Esophagus squamous epithelium (tissue), 5 donors: Measurements from ENCODE around the gene TSC22D1. TPM values are rescaled to one million over a fixed set of nuclear protein-coding genes. Genes with fewer than 3 reads are reported as not detected.
A peak's percentile ranks its signal among the peaks of the same experiment; 100 is the strongest.

Experiments used
- DNase-seq: peaks from one replicate; lab custom pipeline; 2025; lab: John Stamatoyannopoulos, UW
- H3K27ac ChIP-seq, 4 donors: fragments of 200-600 bp; sonication (generic); one replicate each; pipeline ENCODE4 v1.5.1; 2016 to 2019; ENCODE audit warnings: mild to moderate bottlenecking in 1 of 4
- H3K27me3 ChIP-seq, 4 donors: fragments of 200-600 bp; sonication (generic); 1 replicate in 3 of 4; 2 replicates in 1 of 4; pipeline versions ENCODE4 v1.5.1 to v1.6.0; 2017 to 2021; ENCODE audit warnings: antibody characterized with exemption in 1 of 4
- H3K36me3 ChIP-seq, 3 donors: fragments of 200-600 bp; sonication (generic); one replicate each; pipeline ENCODE4 v1.5.1; 2016 to 2019
- H3K4me1 ChIP-seq, 3 donors: fragments of 200-600 bp; sonication (generic); one replicate each; pipeline ENCODE4 v1.5.1; 2017 to 2019
- H3K4me3 ChIP-seq, 4 donors: fragments of 200-600 bp; sonication (generic); 1 replicate in 3 of 4; 2 replicates in 1 of 4; pipeline ENCODE4 v1.5.1; 2016 to 2019; ENCODE audit warnings: mild to moderate bottlenecking in 2 of 4, moderate library complexity in 1 of 4
- H3K9me3 ChIP-seq, 3 donors: fragments of 200-600 bp; sonication (generic); one replicate each; pipeline ENCODE4 v1.5.1; 2016 to 2019
- POLR2A ChIP-seq, 4 donors: fragments of 450-650 bp; IDR thresholded peaks; one replicate each; pipeline ENCODE4 v1.6.1; 2017; ENCODE audit warnings: antibody characterized with exemption in 4 of 4, mild to moderate bottlenecking in 4 of 4, moderate library complexity in 3 of 4
- WGBS, 2 donors: methylation state at CpG; one replicate each; pipeline ENCODE4 v1.1.5; 2018; 5-methylcytosine and 5-hydroxymethylcytosine counted together
- intact Hi-C: fragments of 100-400 bp; cut with DNase I; formaldehyde crosslinking; loops from one replicate; pipeline ENCODE4 v1.15.0; 2022
- total RNA-seq, 4 donors: library from RNA; depleted of rRNA; stranded (reverse); fragments of >200 nt; gene quantifications; one replicate each; pipeline ENCODE4 v1.1.0, GENCODE V29; 2016
- TF ChIP-seq, protein P1 (sequence below), 6 experiments: fragments of 450-650 bp in 4 of 6; fragments of 200-600 bp in 2 of 6; sonication (generic) in 2 of 6; IDR thresholded peaks; one replicate each; pipeline ENCODE4 v1.5.1; 2016 to 2019; ENCODE audit warnings: antibody characterized with exemption in 6 of 6, mild to moderate bottlenecking in 4 of 6, moderate library complexity in 4 of 6
- donor health status: DM: yes; HTN: yes; CAD: no.

The TSC22D1 gene
- total RNA-seq, 4 donors from 2014 or later: 18.8 to 103 (median 35.1) TPM

DNA sequence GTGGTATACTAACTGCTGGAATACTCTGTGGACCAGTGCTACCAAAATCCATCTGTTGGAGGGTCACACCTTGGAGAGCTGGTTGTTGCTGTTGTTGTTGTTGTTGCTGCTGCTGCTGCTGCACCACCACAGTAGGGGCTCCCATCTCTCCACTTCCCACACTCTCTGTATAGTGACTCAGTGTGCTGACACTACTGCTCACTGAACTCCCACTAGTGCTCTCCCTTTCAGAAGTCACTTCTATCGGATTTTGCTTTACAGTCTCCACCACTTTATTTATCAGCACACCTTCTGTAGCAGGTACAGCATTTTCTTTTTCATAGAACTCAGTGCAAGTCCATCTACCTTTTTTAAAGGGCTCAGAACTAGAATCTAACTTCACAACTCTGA, 1.7 kb downstream of the TSC22D1 start:
- Histone ChIP-seq H3K4me3 (peak overlapping the region in 2 of 4 donors; percentile 94 to 97), H3K9me3 (no peaks in the 10 kb centered on the region), H3K4me1 (peaks cover 19 to 53% (median 27%) of the 10 kb centered on the region in 3 donors), H3K27me3 (no peaks in the 10 kb centered on the region), H3K36me3 (no peaks in the 10 kb centered on the region), H3K27ac (no peak overlapping the region)
- 74 to 85% methylated on average over 1 of the region's 1 CpG for WGBS, 2 donors
- intact Hi-C loops: loop anchor here (10.0 kb wide), 1 partner anchor 390 kb away; no protein-coding TSS in a partner anchor
- no peak for DNase-seq
- TF ChIP-seq, protein P1, sequence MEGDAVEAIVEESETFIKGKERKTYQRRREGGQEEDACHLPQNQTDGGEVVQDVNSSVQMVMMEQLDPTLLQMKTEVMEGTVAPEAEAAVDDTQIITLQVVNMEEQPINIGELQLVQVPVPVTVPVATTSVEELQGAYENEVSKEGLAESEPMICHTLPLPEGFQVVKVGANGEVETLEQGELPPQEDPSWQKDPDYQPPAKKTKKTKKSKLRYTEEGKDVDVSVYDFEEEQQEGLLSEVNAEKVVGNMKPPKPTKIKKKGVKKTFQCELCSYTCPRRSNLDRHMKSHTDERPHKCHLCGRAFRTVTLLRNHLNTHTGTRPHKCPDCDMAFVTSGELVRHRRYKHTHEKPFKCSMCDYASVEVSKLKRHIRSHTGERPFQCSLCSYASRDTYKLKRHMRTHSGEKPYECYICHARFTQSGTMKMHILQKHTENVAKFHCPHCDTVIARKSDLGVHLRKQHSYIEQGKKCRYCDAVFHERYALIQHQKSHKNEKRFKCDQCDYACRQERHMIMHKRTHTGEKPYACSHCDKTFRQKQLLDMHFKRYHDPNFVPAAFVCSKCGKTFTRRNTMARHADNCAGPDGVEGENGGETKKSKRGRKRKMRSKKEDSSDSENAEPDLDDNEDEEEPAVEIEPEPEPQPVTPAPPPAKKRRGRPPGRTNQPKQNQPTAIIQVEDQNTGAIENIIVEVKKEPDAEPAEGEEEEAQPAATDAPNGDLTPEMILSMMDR (IDR thresholded peaks at IDR 0.05): no peak
- no peak for TF ChIP-seq POLR2A (IDR thresholded peaks at IDR 0.05)

DNA sequence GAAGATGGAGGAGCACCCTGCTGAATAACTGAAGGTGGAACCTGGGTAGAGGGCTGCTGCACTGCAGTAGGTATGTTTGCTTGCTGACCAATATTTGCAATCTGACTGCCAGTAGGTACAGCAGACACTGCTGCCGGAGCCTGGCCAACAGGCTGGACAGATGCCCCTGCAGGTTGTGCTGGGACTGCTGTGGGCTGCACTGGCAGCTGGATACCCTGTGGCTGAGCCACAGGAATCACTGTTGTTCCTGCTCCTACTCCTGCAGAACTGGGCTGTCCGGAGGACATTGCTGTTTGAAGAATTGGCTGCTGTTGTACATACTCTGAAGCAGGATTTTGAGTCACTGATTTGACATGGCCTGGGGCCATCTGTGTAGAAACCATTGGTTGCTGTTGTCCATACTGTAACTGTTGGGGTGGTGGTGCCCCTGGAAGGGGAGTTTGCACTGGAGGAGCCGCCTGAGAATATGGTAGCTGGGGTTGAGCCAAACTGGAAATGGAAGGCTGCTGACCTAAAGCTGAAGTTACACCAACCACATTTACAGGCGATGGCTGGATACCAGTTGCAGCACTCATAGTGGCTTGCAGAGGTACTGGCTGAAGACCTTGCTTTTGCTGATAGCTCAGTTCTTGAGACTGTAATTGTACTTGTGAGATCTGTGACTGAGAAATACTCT, 2.2 kb downstream of the TSC22D1 start:
- no peak for DNase-seq
- no peaks in the 10 kb centered on the region for H3K9me3 ChIP-seq
- H3K27me3 ChIP-seq: no peaks in the 10 kb centered on the region
- H3K27ac ChIP-seq: no peak overlapping the region
- TF ChIP-seq, protein P1 (IDR thresholded peaks at IDR 0.05): peak in 2 of 6 experiments; percentile 8 to 39
- no peak for TF ChIP-seq POLR2A (IDR thresholded peaks at IDR 0.05)
- intact Hi-C loops: loop anchor here (10.0 kb wide), 1 partner anchor 391 kb away; no protein-coding TSS in a partner anchor
- H3K36me3 ChIP-seq: no peaks in the 10 kb centered on the region
- H3K4me3 ChIP-seq: peak overlapping the region in 1 of 4 donors; percentile 97
- 70 to 86% methylated on average over 1 to 2 of the region's 4 CpGs for WGBS, 2 donors
- H3K4me1 ChIP-seq: peaks cover 19 to 53% (median 27%) of the 10 kb centered on the region in 3 donors

DNA sequence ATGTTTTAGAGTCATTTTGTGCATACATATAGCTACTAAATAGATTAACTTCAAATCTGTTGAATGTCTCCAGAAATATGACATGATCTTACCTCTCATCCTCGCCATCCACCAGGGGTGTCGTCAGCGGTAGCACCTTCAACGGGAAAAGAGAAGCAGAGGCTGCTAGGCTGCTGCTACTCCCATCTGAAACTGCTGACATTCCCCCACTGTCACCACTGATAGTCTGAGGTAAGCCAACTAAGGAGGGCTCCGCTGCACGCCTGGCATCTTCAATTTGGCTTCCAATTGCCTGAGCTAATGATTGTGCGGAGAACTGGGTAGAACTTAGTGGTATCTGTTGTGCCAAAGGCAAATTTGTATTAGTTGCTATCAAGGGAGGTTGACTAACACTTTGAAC, 3.1 kb downstream of the TSC22D1 start:
- no peaks in the 10 kb centered on the region for H3K36me3 ChIP-seq
- H3K27me3 ChIP-seq: no peaks in the 10 kb centered on the region
- DNase-seq: no peak
- peak overlapping the region in 1 of 4 donors; percentile 30 for H3K4me3 ChIP-seq
- H3K27ac ChIP-seq: no peak overlapping the region
- TF ChIP-seq, protein P1 (IDR thresholded peaks at IDR 0.05): no peak
- no peak for TF ChIP-seq POLR2A (IDR thresholded peaks at IDR 0.05)
- H3K9me3 ChIP-seq: no peaks in the 10 kb centered on the region
- 93 to 96% methylated on average over 5 to 7 of the region's 7 CpGs for WGBS, 2 donors
- H3K4me1 ChIP-seq: peaks cover 17 to 48% (median 21%) of the 10 kb centered on the region in 3 donors
- intact Hi-C loops: loop anchor here (10.0 kb wide), 1 partner anchor 392 kb away; no protein-coding TSS in a partner anchor

DNA sequence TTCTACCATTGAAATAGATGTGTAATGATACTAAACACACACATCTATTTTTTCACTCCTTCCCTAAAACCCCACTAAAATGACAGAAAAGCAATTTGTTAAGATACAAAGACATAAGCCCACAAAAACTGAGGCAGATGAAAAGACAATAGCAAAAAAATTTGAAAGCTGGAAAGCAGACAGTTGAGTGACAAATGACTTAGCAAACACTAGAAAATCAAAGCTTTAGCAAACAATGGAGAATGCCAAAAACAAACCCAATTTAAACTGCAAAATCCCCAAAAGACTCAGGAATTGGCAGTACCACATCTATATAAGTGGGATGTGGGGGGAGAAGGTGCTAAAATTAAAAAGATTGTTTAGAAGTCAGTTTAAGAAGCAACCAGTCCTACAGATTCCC, 9.5 kb downstream of the TSC22D1 start:
- Histone ChIP-seq H3K27me3 (no peaks in the 10 kb centered on the region), H3K4me1 (peaks cover 0 to 3% (median 0%) of the 10 kb centered on the region in 3 donors), H3K27ac (no peak overlapping the region), H3K36me3 (no peaks in the 10 kb centered on the region), H3K9me3 (no peaks in the 10 kb centered on the region), H3K4me3 (no peak overlapping the region)
- no peak for DNase-seq
- TF ChIP-seq, protein P1 (IDR thresholded peaks at IDR 0.05): no peak
- no peak for TF ChIP-seq POLR2A (IDR thresholded peaks at IDR 0.05)
- intact Hi-C loops: no loop called here

DNA sequence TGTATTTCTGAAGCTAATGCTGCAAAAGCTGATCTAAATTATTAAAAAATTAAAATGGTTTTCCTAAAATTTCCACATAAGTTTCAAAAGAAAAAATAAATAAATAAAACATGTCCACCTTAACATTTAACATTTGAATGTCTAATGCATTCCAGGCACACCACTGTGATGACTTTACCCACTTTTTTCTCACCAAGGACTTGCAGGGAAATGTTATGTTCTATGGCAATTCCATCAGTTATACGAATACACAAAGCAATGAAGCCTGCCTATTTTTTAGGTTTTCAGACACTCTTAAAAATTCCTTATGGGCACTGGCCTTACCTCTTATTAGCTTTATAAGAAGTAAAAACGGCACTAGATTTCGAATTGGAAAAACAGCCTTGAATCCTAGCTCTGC, 10.2 kb downstream of the TSC22D1 start:
- no peak overlapping the region for H3K27ac ChIP-seq
- H3K9me3 ChIP-seq: no peaks in the 10 kb centered on the region
- intact Hi-C loops: no loop called here
- TF ChIP-seq POLR2A (IDR thresholded peaks at IDR 0.05): no peak
- TF ChIP-seq, protein P1 (IDR thresholded peaks at IDR 0.05): no peak
- H3K4me1 ChIP-seq: peaks cover 0 to 3% (median 0%) of the 10 kb centered on the region in 3 donors
- no peak overlapping the region for H3K4me3 ChIP-seq
- H3K36me3 ChIP-seq: no peaks in the 10 kb centered on the region
- 91 to 98% methylated on average over 3 of the region's 3 CpGs for WGBS, 2 donors
- no peak for DNase-seq
- H3K27me3 ChIP-seq: no peaks in the 10 kb centered on the region
